ENCODE data around the gene SAFB2.

Gene SAFB2

DNA sequence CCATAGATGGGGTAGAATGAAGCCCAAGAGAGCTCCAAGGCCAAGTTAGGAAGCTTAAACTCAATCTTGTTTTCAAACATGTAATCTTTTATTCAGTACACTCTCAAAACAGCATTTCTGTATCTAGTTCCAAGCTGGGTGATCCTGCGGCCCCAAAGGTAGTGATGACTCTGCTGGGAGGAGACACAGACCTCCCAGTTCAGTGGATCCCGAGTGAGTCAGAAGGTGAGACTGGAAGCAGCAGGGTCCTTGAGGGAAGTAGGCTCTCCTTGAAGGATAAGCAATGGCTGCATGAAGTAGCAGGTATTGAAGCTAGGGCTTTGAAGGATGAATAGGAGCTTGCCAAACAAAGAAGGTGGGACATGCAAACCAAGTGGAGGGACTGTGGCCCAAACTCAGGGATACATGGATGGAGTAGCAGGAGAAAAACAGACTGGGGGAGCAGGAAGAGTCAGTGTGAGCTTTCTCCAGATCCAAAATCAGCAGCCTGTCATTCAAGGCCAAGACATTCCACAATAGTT, 64.4 kb downstream of the SAFB2 start:
- peaks cover 8% of the 10 kb centered on the region for H3K36me3 Mint-ChIP-seq (ENCODE audit: insufficient read depth)
- no peaks in the 10 kb centered on the region for H3K4me1 Mint-ChIP-seq (ENCODE audit: low read depth in 2 of 2)
- no peaks in the 10 kb centered on the region for H3K9me3 Mint-ChIP-seq
- H3K27me3 Mint-ChIP-seq: peaks cover 21 to 57% of the 10 kb centered on the region in 2 donors
- no peak overlapping the region for H3K4me3 Mint-ChIP-seq
- DNase-seq: no peak
- no peak for ATAC-seq (replicated peaks)
- no peak overlapping the region for H3K27ac Mint-ChIP-seq

DNA sequence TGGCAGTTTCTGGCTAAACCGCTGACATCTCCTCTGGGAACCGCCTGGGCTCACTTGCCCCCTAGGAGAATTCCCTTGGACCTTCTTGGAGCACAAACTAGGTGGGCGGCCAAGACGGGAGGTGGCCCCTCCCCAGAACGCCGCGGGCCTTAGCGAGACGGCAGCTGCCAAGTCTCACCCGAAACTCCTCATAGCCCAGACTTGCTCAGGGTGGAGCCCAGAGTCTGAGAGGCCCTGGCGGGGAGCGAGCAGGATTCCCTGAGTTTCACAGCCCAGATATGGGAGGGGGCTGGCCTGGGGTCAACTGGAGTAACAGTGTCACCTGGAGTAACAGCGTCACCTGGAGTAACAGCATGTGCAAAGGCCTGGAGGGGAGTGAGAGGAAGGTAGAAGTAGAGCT, 64.9 kb downstream of the SAFB2 start:
- no peak for ATAC-seq (replicated peaks)
- Mint-ChIP-seq H3K27me3 (peaks cover 21 to 53% of the 10 kb centered on the region in 2 donors), H3K27ac (no peak overlapping the region)

DNA sequence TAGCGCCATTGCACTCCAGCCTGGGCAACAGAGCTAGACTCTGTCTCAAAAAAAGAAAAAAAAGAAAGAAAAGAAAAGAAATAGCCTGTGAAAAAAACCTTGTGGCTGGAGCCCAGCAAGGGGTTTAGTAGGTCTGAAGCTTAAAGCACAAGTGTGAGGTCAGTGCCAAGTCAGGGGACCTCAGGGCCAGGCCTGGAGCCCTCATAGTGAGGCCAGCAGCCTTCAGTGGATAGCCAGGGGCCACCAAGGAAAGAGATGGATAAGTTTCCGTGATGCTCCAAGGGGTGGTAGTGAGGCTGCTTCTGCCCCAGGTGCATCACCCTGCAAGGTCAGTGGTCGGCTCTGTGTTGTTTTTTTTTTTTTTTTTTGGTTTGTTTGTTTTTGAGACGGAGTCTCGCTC, 67.7 kb downstream of the SAFB2 start:
- Mint-ChIP-seq H3K27me3 (peaks cover 44 to 50% of the 10 kb centered on the region in 2 donors), H3K27ac (no peak overlapping the region), H3K36me3 (ENCODE audit: insufficient read depth) (peaks cover 3% of the 10 kb centered on the region), H3K9me3 (no peaks in the 10 kb centered on the region), H3K4me1 (ENCODE audit: low read depth in 2 of 2) (no peaks in the 10 kb centered on the region), H3K4me3 (no peak overlapping the region)
- ATAC-seq (replicated peaks) (no peak), DNase-seq (no peak)

More for the DNA sequence above, 64.9 kb downstream of the SAFB2 start:
- Mint-ChIP-seq H3K4me3 (no peak overlapping the region), H3K4me1 (ENCODE audit: low read depth in 2 of 2) (no peaks in the 10 kb centered on the region), H3K9me3 (no peaks in the 10 kb centered on the region), H3K36me3 (ENCODE audit: insufficient read depth) (peaks cover 8% of the 10 kb centered on the region)
- no peak for DNase-seq

DNA sequence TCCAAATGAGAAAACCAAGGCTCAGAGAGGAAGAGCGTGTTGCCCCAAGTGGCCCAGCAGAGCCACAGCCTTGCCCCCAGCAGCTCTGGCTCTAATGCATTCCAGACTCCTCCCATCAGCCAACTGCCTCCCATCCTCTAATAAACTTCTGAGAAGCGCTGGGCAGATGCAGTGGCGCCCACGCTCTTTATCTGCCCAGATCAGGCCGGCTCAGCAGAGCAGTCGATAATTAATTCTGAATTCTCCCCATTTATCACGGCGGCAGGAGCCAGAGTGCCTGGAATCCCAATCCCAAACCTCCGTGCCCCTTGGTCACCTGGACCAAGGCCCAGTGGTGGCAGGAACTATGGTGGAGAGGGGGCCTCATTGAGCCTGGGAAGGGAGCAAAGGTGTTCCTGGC, 68.7 kb downstream of the SAFB2 start:
- Mint-ChIP-seq H3K9me3 (no peaks in the 10 kb centered on the region), H3K4me1 (ENCODE audit: low read depth in 2 of 2) (no peaks in the 10 kb centered on the region), H3K27ac (no peak overlapping the region), H3K4me3 (no peak overlapping the region), H3K36me3 (ENCODE audit: insufficient read depth) (peaks cover 3% of the 10 kb centered on the region), H3K27me3 (peaks cover 51 to 58% of the 10 kb centered on the region in 2 donors)
- DNase-seq (no peak), ATAC-seq (replicated peaks) (no peak)

DNA sequence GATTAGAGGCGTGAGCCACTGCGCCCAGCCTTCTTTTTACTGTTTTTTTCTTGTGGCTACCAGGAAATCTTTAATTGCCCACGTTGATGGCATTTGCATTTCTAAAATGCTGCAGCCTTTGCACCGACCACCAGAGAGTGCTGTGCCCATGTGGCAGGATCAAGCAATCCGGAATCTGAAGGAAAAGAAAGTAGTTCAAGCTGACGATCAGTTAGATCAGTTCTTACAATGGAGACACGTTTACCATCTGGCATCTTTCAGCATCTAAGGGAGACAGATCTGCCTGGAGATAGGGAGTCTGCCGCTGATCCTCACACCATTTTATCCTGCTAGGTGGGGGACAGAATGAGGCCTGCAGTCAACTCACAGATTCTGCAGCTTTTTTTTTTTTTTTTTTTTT, 74.7 kb downstream of the SAFB2 start:
- Mint-ChIP-seq H3K4me3 (no peak overlapping the region), H3K27me3 (peaks cover 30 to 46% of the 10 kb centered on the region in 2 donors), H3K27ac (no peak overlapping the region), H3K4me1 (ENCODE audit: low read depth in 2 of 2) (no peaks in the 10 kb centered on the region), H3K9me3 (no peaks in the 10 kb centered on the region), H3K36me3 (ENCODE audit: insufficient read depth) (no peaks in the 10 kb centered on the region)
- ATAC-seq (replicated peaks) (no peak), DNase-seq (no peak)

DNA sequence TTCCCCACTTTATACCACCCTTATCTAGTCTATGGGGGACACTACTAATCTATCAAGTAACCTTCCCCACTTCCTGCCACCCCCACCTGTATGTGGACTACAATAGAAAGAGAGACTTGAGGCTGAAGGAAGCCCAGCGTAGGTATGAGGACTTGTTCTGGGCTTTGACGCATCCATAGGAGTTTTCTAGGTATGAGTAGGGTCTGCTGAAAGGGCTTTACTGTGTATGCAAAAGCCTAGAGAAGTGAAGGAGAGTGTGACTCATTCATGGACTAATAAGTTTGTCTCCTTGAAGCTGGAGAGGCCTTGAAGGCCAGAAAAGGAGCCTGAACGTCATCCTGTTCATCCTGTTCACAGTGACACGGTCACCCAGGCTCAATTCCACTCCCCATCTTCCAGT, 76.6 kb downstream of the SAFB2 start:
- H3K9me3 Mint-ChIP-seq: no peaks in the 10 kb centered on the region
- H3K27me3 Mint-ChIP-seq: peaks cover 19 to 35% of the 10 kb centered on the region in 2 donors
- H3K4me3 Mint-ChIP-seq: no peak overlapping the region
- DNase-seq (no peak), ATAC-seq (replicated peaks) (no peak)
- H3K27ac Mint-ChIP-seq: no peak overlapping the region
- H3K4me1 Mint-ChIP-seq (ENCODE audit: low read depth in 2 of 2): no peaks in the 10 kb centered on the region
- no peaks in the 10 kb centered on the region for H3K36me3 Mint-ChIP-seq (ENCODE audit: insufficient read depth)

DNA sequence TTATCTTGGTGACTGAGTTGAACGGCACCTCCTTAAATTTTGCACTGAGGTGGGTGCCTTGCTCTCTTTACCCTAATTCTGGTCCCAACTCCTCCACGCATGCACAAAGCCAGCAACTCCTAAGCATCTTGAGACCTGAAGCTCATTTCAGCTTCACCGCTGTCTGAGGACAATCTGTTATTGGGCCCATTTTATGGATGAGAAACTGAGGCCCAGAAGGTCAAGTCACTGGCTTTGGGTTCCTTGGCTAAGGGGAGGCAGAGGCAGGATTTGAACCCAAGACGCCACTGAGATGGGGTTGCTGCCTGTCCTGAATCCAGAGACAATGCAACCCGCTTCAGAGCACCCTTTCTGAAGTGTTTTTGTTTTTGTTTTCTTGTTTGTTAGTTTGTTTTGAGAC, 77.5 kb downstream of the SAFB2 start:
- H3K4me3 Mint-ChIP-seq: no peak overlapping the region
- H3K9me3 Mint-ChIP-seq: no peaks in the 10 kb centered on the region
- H3K27ac Mint-ChIP-seq: no peak overlapping the region
- no peak for DNase-seq
- no peaks in the 10 kb centered on the region for H3K4me1 Mint-ChIP-seq (ENCODE audit: low read depth in 2 of 2)
- peaks cover 14 to 32% of the 10 kb centered on the region in 2 donors for H3K27me3 Mint-ChIP-seq
- H3K36me3 Mint-ChIP-seq (ENCODE audit: insufficient read depth): no peaks in the 10 kb centered on the region
- ATAC-seq (replicated peaks): no peak

DNA sequence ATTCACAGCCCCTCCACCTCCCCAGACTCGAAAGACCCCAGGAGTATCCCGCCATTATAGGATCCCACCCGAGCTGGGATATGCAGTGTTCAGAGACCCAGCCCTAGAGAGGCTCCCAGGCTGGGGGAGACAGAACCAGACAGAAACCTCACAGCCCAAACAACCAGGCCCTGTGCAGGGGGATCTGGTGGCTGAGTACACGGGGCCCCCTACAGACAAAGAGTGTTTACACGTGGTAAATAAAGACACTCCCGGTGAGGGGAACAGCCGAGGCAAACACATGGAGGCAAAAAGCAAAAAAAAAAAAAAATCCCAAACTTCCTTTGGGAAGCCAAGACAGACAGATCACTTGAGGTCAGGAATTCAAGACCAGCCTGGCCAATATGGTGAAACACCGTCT, 79.9 kb downstream of the SAFB2 start:
- no peaks in the 10 kb centered on the region for H3K9me3 Mint-ChIP-seq
- H3K27ac Mint-ChIP-seq: no peak overlapping the region
- ATAC-seq (replicated peaks) (no peak), DNase-seq (no peak)
- no peak overlapping the region for H3K4me3 Mint-ChIP-seq
- H3K27me3 Mint-ChIP-seq: peaks cover 16 to 42% of the 10 kb centered on the region in 2 donors
- H3K4me1 Mint-ChIP-seq (ENCODE audit: low read depth in 2 of 2): no peaks in the 10 kb centered on the region
- no peaks in the 10 kb centered on the region for H3K36me3 Mint-ChIP-seq (ENCODE audit: insufficient read depth)

DNA sequence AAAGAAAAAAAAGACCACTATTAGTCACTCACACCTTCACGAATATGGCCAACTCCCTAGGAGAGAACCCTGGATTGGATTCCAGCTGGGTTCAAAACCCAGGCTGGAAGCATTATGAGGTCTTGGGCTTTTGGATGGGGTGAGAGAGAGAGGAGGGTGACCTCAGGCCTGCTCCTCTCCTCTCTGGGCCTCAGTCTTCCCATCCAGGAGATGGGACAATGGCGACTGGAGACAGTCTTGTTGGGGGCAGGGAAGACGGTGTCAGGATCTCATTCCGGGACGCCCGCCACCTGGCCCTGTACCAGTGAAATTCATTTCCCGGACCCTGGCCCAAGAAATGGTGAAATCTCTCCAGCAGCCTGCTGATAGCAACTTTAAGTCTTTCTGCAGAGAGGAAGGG, 81.1 kb downstream of the SAFB2 start:
- H3K4me3 Mint-ChIP-seq: no peak overlapping the region
- H3K27ac Mint-ChIP-seq: no peak overlapping the region
- peaks cover 18 to 44% of the 10 kb centered on the region in 2 donors for H3K27me3 Mint-ChIP-seq
- no peaks in the 10 kb centered on the region for H3K4me1 Mint-ChIP-seq (ENCODE audit: low read depth in 2 of 2)
- H3K9me3 Mint-ChIP-seq: no peaks in the 10 kb centered on the region
- H3K36me3 Mint-ChIP-seq (ENCODE audit: insufficient read depth): no peaks in the 10 kb centered on the region
- ATAC-seq (replicated peaks) (no peak), DNase-seq (no peak)

DNA sequence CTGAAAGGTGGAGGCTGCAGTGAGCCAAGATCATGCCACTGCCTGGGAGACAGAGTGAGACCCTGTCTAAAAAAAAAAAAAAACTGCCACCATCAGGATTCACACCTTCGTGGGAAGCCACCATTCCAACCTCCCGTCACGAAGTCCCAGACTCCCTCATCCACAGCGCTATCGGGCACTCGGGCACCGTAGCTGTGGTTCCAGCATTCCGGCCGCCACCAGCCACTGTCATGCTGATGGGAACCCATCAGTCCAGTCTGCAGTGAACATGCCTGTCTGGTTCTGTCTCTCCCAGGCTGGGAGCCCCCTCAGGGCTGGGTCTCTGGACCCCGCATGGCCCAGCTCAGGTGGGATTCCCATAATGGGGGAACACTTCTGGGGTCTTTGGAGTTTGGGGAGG, 82.4 kb downstream of the SAFB2 start:
- H3K36me3 Mint-ChIP-seq (ENCODE audit: insufficient read depth): no peaks in the 10 kb centered on the region

DNA sequence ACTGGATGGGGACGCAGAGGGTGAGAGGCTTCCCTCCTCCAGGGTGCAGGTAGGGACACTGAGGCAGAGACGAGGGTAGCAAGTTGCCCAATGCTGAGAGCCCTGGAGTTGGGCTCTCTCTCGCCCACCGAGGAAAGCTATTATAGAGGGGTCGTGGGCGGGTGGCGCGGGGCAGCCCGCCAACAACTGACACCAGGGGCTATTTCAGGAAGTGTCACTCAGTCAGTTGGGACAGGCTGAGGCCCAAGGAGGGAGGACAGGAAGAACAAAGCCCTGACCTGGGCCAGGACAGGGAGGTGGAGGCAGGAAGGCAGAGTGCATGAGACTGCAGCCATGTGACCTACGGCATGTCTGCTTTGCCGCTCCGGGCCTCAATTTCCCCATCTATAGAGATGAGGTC, 84.7 kb downstream of the SAFB2 start:
- Mint-ChIP-seq H3K27ac (no peak overlapping the region), H3K27me3 (peaks cover 25 to 56% of the 10 kb centered on the region in 2 donors), H3K4me1 (ENCODE audit: low read depth in 2 of 2) (no peaks in the 10 kb centered on the region), H3K36me3 (ENCODE audit: insufficient read depth) (no peaks in the 10 kb centered on the region), H3K4me3 (no peak overlapping the region), H3K9me3 (peaks cover 3 to 10% of the 10 kb centered on the region in 2 donors)
- ATAC-seq (replicated peaks) (no peak), DNase-seq (no peak)

More for the DNA sequence above, 82.4 kb downstream of the SAFB2 start:
- no peak for ATAC-seq (replicated peaks)
- H3K27ac Mint-ChIP-seq: no peak overlapping the region
- H3K4me3 Mint-ChIP-seq: no peak overlapping the region
- H3K9me3 Mint-ChIP-seq: peaks cover 0 to 3% of the 10 kb centered on the region in 2 donors
- no peaks in the 10 kb centered on the region for H3K4me1 Mint-ChIP-seq (ENCODE audit: low read depth in 2 of 2)
- H3K27me3 Mint-ChIP-seq: peaks cover 25 to 46% of the 10 kb centered on the region in 2 donors
- DNase-seq: no peak
